ENCODE data around the gene SLC23A2.
"Not testable (repeated sequence)": the region's sequence is repeated elsewhere in the genome, so short reads cannot be mapped to it uniquely, and the experiment has no call there.

Gene SLC23A2

DNA sequence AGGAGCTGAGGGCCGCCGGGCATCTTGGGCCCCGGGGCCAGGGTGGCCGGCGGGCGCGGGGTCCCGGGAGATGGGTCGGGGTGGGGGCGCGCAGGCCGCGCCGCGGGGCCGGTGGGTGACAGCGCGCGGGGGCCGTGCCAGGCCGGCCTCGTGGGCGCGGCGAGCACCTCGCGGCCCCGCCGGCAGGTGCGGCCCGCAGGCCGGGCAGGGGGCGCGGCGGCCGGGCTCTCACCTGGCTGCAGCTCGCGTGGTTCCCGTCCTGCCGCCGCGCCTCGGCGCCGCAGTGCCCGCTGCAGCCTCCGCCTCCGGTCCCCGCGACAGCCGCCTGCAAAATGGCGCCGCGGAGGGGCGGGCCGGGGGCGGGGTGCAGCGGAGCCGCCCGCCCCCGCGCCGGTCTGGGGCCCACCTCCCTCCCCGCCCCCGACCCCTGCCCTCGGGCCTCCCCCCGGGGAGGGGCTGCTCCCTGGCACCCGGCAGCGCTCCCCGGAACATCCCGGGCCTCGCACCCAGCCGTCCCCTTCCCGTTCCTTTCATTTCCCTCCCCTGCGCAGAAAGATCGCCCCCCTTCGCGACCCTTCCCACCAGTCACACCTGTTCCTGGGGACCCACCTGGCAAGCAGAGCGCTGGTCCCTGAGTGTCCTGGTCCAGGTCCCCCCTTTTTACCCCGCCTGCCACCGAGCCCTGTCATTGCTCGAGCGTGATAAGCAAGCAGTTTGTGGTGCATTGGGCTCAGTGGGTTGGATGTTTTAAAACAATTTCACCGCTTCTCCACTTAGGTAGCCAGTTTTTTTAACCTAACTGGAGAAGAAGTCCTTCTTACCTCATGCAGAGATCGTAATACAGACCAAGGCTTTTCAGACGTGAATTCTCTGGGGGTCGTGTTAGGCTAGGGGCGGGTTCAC is at the start of gene SLC23A2:
Gene SLC23A2 (minus strand): TSS at position 337 of the 903 bp plus-strand sequence. CDS start 68,948 bp downstream, outside the sequence.
- Histone ChIP-seq H2AFZ (ENCODE audit: low read length, unreplicated experiment) (peak within 1 kb of the TSS; percentile 95), H3K27ac (ENCODE audit: low read depth, low read length) (no peak within 1 kb of the TSS), H3K36me3 (ENCODE audit: insufficient read depth, low read length) (no peaks in the 10 kb centered on the region), H3K4me3 (ENCODE audit: low read depth, low read length) (peak within 1 kb of the TSS; percentile 83), H3K79me2 (ENCODE audit: control insufficient read depth, insufficient read depth, low read length, unreplicated experiment) (peaks cover 37% of the 10 kb centered on the region), H3K4me1 (ENCODE audit: control insufficient read depth, insufficient read depth, low read length, unreplicated experiment) (peaks cover 9% of the 10 kb centered on the region), H3K27me3 (ENCODE audit: insufficient read depth, low read length) (no peaks in the 10 kb centered on the region)

DNA sequence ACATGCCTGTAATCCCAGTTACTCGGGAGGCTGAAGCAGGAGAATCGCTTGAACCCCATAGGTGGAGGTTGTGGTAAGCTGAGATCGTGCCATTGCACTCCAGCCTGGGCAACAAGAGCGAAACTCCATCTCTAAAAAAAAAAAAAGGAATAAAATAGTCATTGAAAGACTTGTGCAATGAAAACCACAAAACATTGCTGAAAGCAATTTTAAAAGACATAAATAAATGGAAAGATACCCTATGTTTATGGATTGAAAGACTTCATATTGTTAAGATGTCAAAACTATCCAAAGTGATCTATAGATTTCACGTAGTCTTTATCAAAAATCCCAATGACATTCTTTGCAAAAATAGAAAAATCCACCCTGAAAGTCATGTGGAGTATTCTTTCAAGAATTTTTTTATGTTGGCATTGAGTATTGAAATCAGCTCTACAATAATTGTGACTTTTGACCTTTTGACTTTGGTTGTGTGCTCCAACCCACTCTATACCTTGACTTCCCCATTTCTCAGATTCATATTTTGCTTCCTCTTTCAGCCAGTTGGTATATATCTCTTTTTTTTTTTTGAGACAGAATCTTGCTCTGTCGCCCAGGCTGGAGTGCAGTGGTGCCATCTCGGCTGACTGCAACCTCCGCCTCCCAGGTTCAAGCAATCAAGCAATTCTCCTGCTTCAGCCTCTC is 45.5 kb upstream of the SLC23A2 start:
- no peaks in the 10 kb centered on the region for H3K79me2 ChIP-seq (ENCODE audit: control insufficient read depth, insufficient read depth, low read length, unreplicated experiment)
- no peaks in the 10 kb centered on the region for H3K27me3 ChIP-seq (ENCODE audit: insufficient read depth, low read length)
- no peak overlapping the region for H2AFZ ChIP-seq (ENCODE audit: low read length, unreplicated experiment)
- no peak overlapping the region for H3K27ac ChIP-seq (ENCODE audit: low read depth, low read length)
- H3K4me1 ChIP-seq (ENCODE audit: control insufficient read depth, insufficient read depth, low read length, unreplicated experiment): peaks cover 2% of the 10 kb centered on the region
- no peak overlapping the region for H3K4me3 ChIP-seq (ENCODE audit: low read depth, low read length)
- H3K36me3 ChIP-seq (ENCODE audit: insufficient read depth, low read length): no peaks in the 10 kb centered on the region

- Histone ChIP-seq H3K4me3 (ENCODE audit: low read depth, low read length) (no peak overlapping the region), H2AFZ (ENCODE audit: low read length, unreplicated experiment) (no peak overlapping the region), H3K36me3 (ENCODE audit: insufficient read depth, low read length) (no peaks in the 10 kb centered on the region), H3K27me3 (ENCODE audit: insufficient read depth, low read length) (no peaks in the 10 kb centered on the region), H3K79me2 (ENCODE audit: control insufficient read depth, insufficient read depth, low read length, unreplicated experiment) (no peaks in the 10 kb centered on the region), H3K27ac (ENCODE audit: low read depth, low read length) (no peak overlapping the region), H3K4me1 (ENCODE audit: control insufficient read depth, insufficient read depth, low read length, unreplicated experiment) (peaks cover 10% of the 10 kb centered on the region)
These were observed 44.6 kb upstream of the SLC23A2 start for GRCh38 chr20:5045906-5046305.

GRCh38 chr20:5044075-5044620 is 42.8 kb upstream of the SLC23A2 start:
- no peak overlapping the region for H2AFZ ChIP-seq (ENCODE audit: low read length, unreplicated experiment)
- H3K79me2 ChIP-seq (ENCODE audit: control insufficient read depth, insufficient read depth, low read length, unreplicated experiment): no peaks in the 10 kb centered on the region
- H3K27ac ChIP-seq (ENCODE audit: low read depth, low read length): no peak overlapping the region
- H3K4me3 ChIP-seq (ENCODE audit: low read depth, low read length): no peak overlapping the region
- H3K27me3 ChIP-seq (ENCODE audit: insufficient read depth, low read length): no peaks in the 10 kb centered on the region
- peaks cover 13% of the 10 kb centered on the region for H3K4me1 ChIP-seq (ENCODE audit: control insufficient read depth, insufficient read depth, low read length, unreplicated experiment)
- no peaks in the 10 kb centered on the region for H3K36me3 ChIP-seq (ENCODE audit: insufficient read depth, low read length)

- H3K4me3 ChIP-seq (ENCODE audit: low read depth, low read length): no peak overlapping the region
- no peaks in the 10 kb centered on the region for H3K79me2 ChIP-seq (ENCODE audit: control insufficient read depth, insufficient read depth, low read length, unreplicated experiment)
- peak overlapping the region; percentile 9 for H2AFZ ChIP-seq (ENCODE audit: low read length, unreplicated experiment)
- H3K27me3 ChIP-seq (ENCODE audit: insufficient read depth, low read length): no peaks in the 10 kb centered on the region
- peaks cover 13% of the 10 kb centered on the region for H3K4me1 ChIP-seq (ENCODE audit: control insufficient read depth, insufficient read depth, low read length, unreplicated experiment)
- H3K36me3 ChIP-seq (ENCODE audit: insufficient read depth, low read length): no peaks in the 10 kb centered on the region
- no peak overlapping the region for H3K27ac ChIP-seq (ENCODE audit: low read depth, low read length)
These were observed 40.1 kb upstream of the SLC23A2 start for GRCh38 chr20:5041433-5041832.

DNA sequence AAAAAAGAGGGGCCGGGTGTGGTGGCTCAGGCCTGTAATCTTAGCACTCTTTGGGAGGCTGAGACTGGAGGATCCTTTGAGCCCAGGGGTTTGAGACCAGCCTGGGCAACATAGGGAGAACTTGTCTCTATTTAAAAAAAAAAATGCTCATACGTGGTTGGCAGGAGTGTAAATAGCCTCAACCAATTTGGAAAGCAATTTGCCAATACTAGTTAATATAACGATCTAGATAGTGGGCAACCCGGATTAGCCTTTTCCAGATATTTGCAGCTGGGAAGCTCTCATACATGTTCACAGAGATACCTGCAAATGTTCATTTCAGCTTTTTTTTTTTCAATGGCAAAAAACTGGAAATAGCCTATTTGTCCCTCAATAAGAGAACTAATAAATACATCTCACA is 39.0 kb upstream of the SLC23A2 start:
- no peak overlapping the region for H3K4me3 ChIP-seq (ENCODE audit: low read depth, low read length)
- no peak overlapping the region for H3K27ac ChIP-seq (ENCODE audit: low read depth, low read length)
- H3K4me1 ChIP-seq (ENCODE audit: control insufficient read depth, insufficient read depth, low read length, unreplicated experiment): peaks cover 13% of the 10 kb centered on the region
- no peak overlapping the region for H2AFZ ChIP-seq (ENCODE audit: low read length, unreplicated experiment)
- no peaks in the 10 kb centered on the region for H3K79me2 ChIP-seq (ENCODE audit: control insufficient read depth, insufficient read depth, low read length, unreplicated experiment)
- H3K27me3 ChIP-seq (ENCODE audit: insufficient read depth, low read length): no peaks in the 10 kb centered on the region
- no peaks in the 10 kb centered on the region for H3K36me3 ChIP-seq (ENCODE audit: insufficient read depth, low read length)

- no peaks in the 10 kb centered on the region for H3K27me3 ChIP-seq (ENCODE audit: insufficient read depth, low read length)
- no peaks in the 10 kb centered on the region for H3K79me2 ChIP-seq (ENCODE audit: control insufficient read depth, insufficient read depth, low read length, unreplicated experiment)
- H3K4me3 ChIP-seq (ENCODE audit: low read depth, low read length): no peak overlapping the region
- no peak overlapping the region for H3K27ac ChIP-seq (ENCODE audit: low read depth, low read length)
- no peak overlapping the region for H2AFZ ChIP-seq (ENCODE audit: low read length, unreplicated experiment)
- H3K4me1 ChIP-seq (ENCODE audit: control insufficient read depth, insufficient read depth, low read length, unreplicated experiment): peaks cover 13% of the 10 kb centered on the region
- H3K36me3 ChIP-seq (ENCODE audit: insufficient read depth, low read length): no peaks in the 10 kb centered on the region
These were observed 38.6 kb upstream of the SLC23A2 start for GRCh38 chr20:5039889-5040288.

DNA sequence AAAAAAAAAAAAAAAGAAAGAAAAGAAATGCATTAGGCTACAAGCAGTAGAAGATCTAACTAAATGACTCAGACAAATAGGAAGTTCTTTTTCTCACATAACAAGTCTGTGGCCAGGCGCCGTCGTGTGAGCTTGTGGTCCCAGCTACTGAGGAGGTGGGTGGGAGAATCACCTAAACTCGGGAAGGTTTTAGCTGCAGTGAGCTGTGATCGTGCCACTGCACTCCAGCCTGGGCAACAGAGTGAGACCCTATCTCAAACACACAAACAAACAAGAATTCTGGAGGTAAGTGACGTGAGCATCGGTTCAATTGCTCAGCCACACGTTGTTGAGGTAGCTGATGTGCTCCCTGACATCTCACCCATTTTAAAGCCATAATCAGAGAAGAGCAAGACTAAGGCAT is 37.9 kb upstream of the SLC23A2 start:
- no peak overlapping the region for H3K27ac ChIP-seq (ENCODE audit: low read depth, low read length)
- H3K27me3 ChIP-seq (ENCODE audit: insufficient read depth, low read length): no peaks in the 10 kb centered on the region
- no peaks in the 10 kb centered on the region for H3K79me2 ChIP-seq (ENCODE audit: control insufficient read depth, insufficient read depth, low read length, unreplicated experiment)
- H3K36me3 ChIP-seq (ENCODE audit: insufficient read depth, low read length): no peaks in the 10 kb centered on the region
- no peak overlapping the region for H2AFZ ChIP-seq (ENCODE audit: low read length, unreplicated experiment)
- H3K4me3 ChIP-seq (ENCODE audit: low read depth, low read length): no peak overlapping the region
- H3K4me1 ChIP-seq (ENCODE audit: control insufficient read depth, insufficient read depth, low read length, unreplicated experiment): peaks cover 13% of the 10 kb centered on the region

DNA sequence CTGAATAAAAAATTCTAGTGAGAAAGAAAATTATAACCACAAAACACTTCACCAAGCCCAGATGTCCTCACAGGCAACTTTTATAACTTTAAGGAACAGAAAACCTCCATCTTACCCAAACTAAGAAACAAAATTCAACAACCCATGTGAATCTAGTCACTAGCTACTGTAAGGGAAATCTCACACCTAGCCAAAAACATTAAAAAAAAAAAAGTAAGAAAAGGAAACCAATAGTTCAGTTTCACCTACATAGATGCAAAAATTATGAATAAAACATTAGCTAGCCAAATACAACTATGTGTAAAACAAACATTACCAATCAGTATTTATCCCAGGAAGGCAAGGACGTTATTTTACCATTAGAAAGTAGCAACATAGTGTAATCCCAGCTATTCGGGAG is 35.5 kb upstream of the SLC23A2 start:
- H3K79me2 ChIP-seq (ENCODE audit: control insufficient read depth, insufficient read depth, low read length, unreplicated experiment): no peaks in the 10 kb centered on the region
- peaks cover 11% of the 10 kb centered on the region for H3K4me1 ChIP-seq (ENCODE audit: control insufficient read depth, insufficient read depth, low read length, unreplicated experiment)
- no peak overlapping the region for H2AFZ ChIP-seq (ENCODE audit: low read length, unreplicated experiment)

GRCh38 chr20:5035518-5035917 is 34.2 kb upstream of the SLC23A2 start:
- not testable (repeated sequence) for H3K27me3 ChIP-seq (ENCODE audit: insufficient read depth, low read length); H3K79me2 ChIP-seq (ENCODE audit: control insufficient read depth, insufficient read depth, low read length, unreplicated experiment); H3K4me1 ChIP-seq (ENCODE audit: control insufficient read depth, insufficient read depth, low read length, unreplicated experiment); H2AFZ ChIP-seq (ENCODE audit: low read length, unreplicated experiment); H3K4me3 ChIP-seq (ENCODE audit: low read depth, low read length); H3K27ac ChIP-seq (ENCODE audit: low read depth, low read length); H3K36me3 ChIP-seq (ENCODE audit: insufficient read depth, low read length)

More for the DNA sequence above, 35.5 kb upstream of the SLC23A2 start:
- Histone ChIP-seq H3K27me3 (ENCODE audit: insufficient read depth, low read length) (no peaks in the 10 kb centered on the region), H3K27ac (ENCODE audit: low read depth, low read length) (no peak overlapping the region), H3K4me3 (ENCODE audit: low read depth, low read length) (no peak overlapping the region), H3K36me3 (ENCODE audit: insufficient read depth, low read length) (no peaks in the 10 kb centered on the region)

Measured in ACC112 (cell line).